Neural progenitor cell (in vitro differentiated cells): ENCODE data around the gene HNRNPA2B1.

Experiments used
- CTCF ChIP-seq: fragments of 200-600 bp; sonication (generic); IDR thresholded peaks from 2 replicates; pipeline ENCODE4 v1.5.1; 2017; ENCODE audit warnings: antibody characterized with exemption, mild to moderate bottlenecking
- EZH2 ChIP-seq: fragments of 200-600 bp; sonication (generic); IDR thresholded peaks from 2 replicates; pipeline ENCODE4 v1.6.1; 2017; ENCODE audit warnings: antibody characterized with exemption, mild to moderate bottlenecking, moderate library complexity

GRCh38 chr7:26197153-26198115 is 3.1 kb downstream of the HNRNPA2B1 start:
- TF ChIP-seq CTCF, result no peak
- no peak for TF ChIP-seq EZH2
